B cell (primary cell): ENCODE results near the gene CFAP20DC. TPM values are rescaled to one million over a fixed set of nuclear protein-coding genes. Genes with fewer than 3 reads are reported as not detected.
A peak's percentile ranks its signal among the peaks of the same experiment; 100 is the strongest.

ENCODE experiments used
- ATAC-seq: fragments of 200-7000 bp; cut with Tn5 transposase; one replicate; pipeline ENCODE4 v1.10.0; 2021; ENCODE audit warnings: low read depth, mild to moderate bottlenecking, moderate number of reproducible peaks, moderate library complexity
- CTCF ChIA-PET: fragments of 350-600 bp; sonication (Branson Sonifier 250); formaldehyde crosslinking; loops from one replicate; lab custom pipeline; 2021; ENCODE audit warnings: antibody characterized with exemption, inconsistent platforms; lab: Charles Lee
- POLR2A ChIA-PET: fragments of 350-600 bp; sonication (Branson Sonifier 250); formaldehyde crosslinking; loops from one replicate; lab custom pipeline; 2021; ENCODE audit warnings: antibody characterized with exemption; lab: Charles Lee
- DNase-seq: peaks from one replicate; pipeline ENCODE4 v3.0.0; 2013
- H2AFZ ChIP-seq: 2 replicates; pipeline ENCODE4 v1.6.1; 2012; ENCODE audit warnings: mild to moderate bottlenecking, low read depth, low read length; ENCODE audit not compliant: insufficient read depth, poor library complexity, severe bottlenecking
- H3K27ac ChIP-seq, 2 donors: 1 replicate in 1 of 2; 2 replicates in 1 of 2; pipeline ENCODE4 v1.5.1; 2012 to 2013; ENCODE audit warnings: low read length in 2 of 2, mild to moderate bottlenecking in 2 of 2, moderate library complexity in 1 of 2
- H3K27me3 ChIP-seq, 4 experiments: fragments of 200-600 bp in 1 of 4; sonication (generic) in 1 of 4; replicated peaks in 1 of 4; 1 replicate in 2 of 4; 2 replicates in 2 of 4; pipeline versions ENCODE4 v1.6.1 to v1.7.0; 2013 to 2016; ENCODE audit warnings: low read length in 3 of 4, mild to moderate bottlenecking in 2 of 4, mixed read lengths in 1 of 4, moderate library complexity in 1 of 4; ENCODE audit not compliant: insufficient read depth in 4 of 4, control insufficient read depth in 3 of 4; ENCODE audit errors: control extremely low read depth in 1 of 4
- H3K36me3 ChIP-seq, 2 experiments: replicated peaks in 1 of 2; 1 replicate in 1 of 2; 2 replicates in 1 of 2; pipeline versions ENCODE4 v1.6.1 to v1.7.1; 2013; ENCODE audit warnings: low read length in 1 of 2; ENCODE audit not compliant: insufficient read depth in 2 of 2, control insufficient read depth in 1 of 2; ENCODE audit errors: control extremely low read depth in 1 of 2, extremely low read depth in 1 of 2
- H3K4me1 ChIP-seq, 2 donors: fragments of 200-600 bp in 1 of 2; sonication (generic) in 1 of 2; 1 replicate in 1 of 2; 2 replicates in 1 of 2; pipeline versions ENCODE4 v1.5.1 to v1.6.1; 2013 to 2017; ENCODE audit warnings: low read length in 2 of 2; ENCODE audit not compliant: control insufficient read depth in 2 of 2, insufficient read depth in 2 of 2
- H3K4me2 ChIP-seq: replicated peaks from 2 replicates; pipeline ENCODE3; 2012; ENCODE audit warnings: mild to moderate bottlenecking, low read depth, low read length; ENCODE audit not compliant: poor library complexity, severe bottlenecking
- H3K4me3 ChIP-seq, 5 experiments: fragments of 200-600 bp in 1 of 5; sonication (generic) in 1 of 5; 1 replicate in 3 of 5; 2 replicates in 2 of 5; pipeline versions ENCODE4 v1.5.1 to v1.7.0; 2011 to 2016; ENCODE audit warnings: low read length in 4 of 5, mild to moderate bottlenecking in 4 of 5, low read depth in 2 of 5, control low read depth in 1 of 5, moderate library complexity in 1 of 5; ENCODE audit not compliant: insufficient read depth in 1 of 5; ENCODE audit errors: control extremely low read depth in 1 of 5, extremely low read depth in 1 of 5
- H3K79me2 ChIP-seq: fragments of 200-600 bp; sonication (generic); one replicate; pipeline ENCODE4 v1.6.0; 2016; ENCODE audit warnings: low read length; ENCODE audit not compliant: control insufficient read depth, insufficient read depth
- H3K9ac ChIP-seq: fragments of 200-600 bp; sonication (generic); 2 replicates; pipeline ENCODE4 v1.6.1; 2017; ENCODE audit warnings: mild to moderate bottlenecking, low read length, moderate library complexity
- H3K9me3 ChIP-seq, 3 donors: one replicate each; pipeline versions ENCODE4 v1.6.1 to v1.7.1; 2013; ENCODE audit warnings: low read length in 2 of 3; ENCODE audit not compliant: control insufficient read depth in 2 of 3, insufficient read depth in 1 of 3; ENCODE audit errors: control extremely low read depth in 1 of 3
- H4K20me1 ChIP-seq: 2 replicates; pipeline ENCODE4 v1.6.0; 2012; ENCODE audit warnings: mild to moderate bottlenecking, low read length; ENCODE audit not compliant: insufficient read depth, control insufficient read depth, poor library complexity, severe bottlenecking
- H3K27ac Mint-ChIP-seq: one replicate; pipeline ENCODE4 v1.8.0; 2021; ENCODE audit warnings: mixed read lengths
- H3K27me3 Mint-ChIP-seq: one replicate; pipeline ENCODE4 v1.8.0; 2021; ENCODE audit warnings: mixed read lengths
- H3K4me1 Mint-ChIP-seq: one replicate; pipeline ENCODE4 v1.8.0; 2021; ENCODE audit warnings: mixed read lengths
- H3K4me3 Mint-ChIP-seq: one replicate; pipeline ENCODE4 v1.8.0; 2021; ENCODE audit warnings: mixed read lengths
- H3K9me3 Mint-ChIP-seq: one replicate; pipeline ENCODE4 v1.8.0; 2022; ENCODE audit warnings: mixed read lengths; ENCODE audit not compliant: insufficient read depth
- EZH2 ChIP-seq: IDR thresholded peaks from 2 replicates; pipeline ENCODE4 v1.6.1; 2012; ENCODE audit warnings: borderline replicate concordance, low read depth, mild to moderate bottlenecking, moderate library complexity, low read length; ENCODE audit not compliant: insufficient read depth, poor library complexity, severe bottlenecking
- WGBS: methylation state at CpG from one replicate; pipeline ENCODE4 v1.1.5; 2013; ENCODE audit warnings: missing lambda C conversion rate; ENCODE audit not compliant: insufficient coverage; 5-methylcytosine and 5-hydroxymethylcytosine counted together
- intact Hi-C: fragments of 100-400 bp; cut with micrococcal nuclease; formaldehyde crosslinking; loops from one replicate; pipeline ENCODE4 v1.10.0; 2022
- polyA plus RNA-seq: library from polyadenylated mRNA; depleted of rRNA; stranded (reverse); fragments of >200 nt; gene quantifications from 2 replicates; pipeline ENCODE4 v1.2.3, GENCODE V29; 2012
- total RNA-seq, 2 donors: library from RNA; stranded (reverse); fragments of 120-200 nt in 1 of 2; gene quantifications; 1 replicate in 1 of 2; 2 replicates in 1 of 2; pipeline versions ENCODE4 v1.2.3 to v1.2.4, GENCODE V29; 2013 to 2022
- TF ChIP-seq, protein P1 (sequence below): fragments of 200-600 bp; IDR thresholded peaks from one replicate; pipeline ENCODE4 v1.8.0; 2022; ENCODE audit warnings: antibody characterized with exemption, mild to moderate bottlenecking

Gene CFAP20DC
- total and polyA plus RNA-seq, 2 donors (not counting 1 experiment from before 2014, with no cell fraction given) = 0.27 to 1.2 TPM

- H3K27ac Mint-ChIP-seq = peak overlapping the region; percentile 3
- H3K27me3 ChIP-seq = no peaks in the 10 kb centered on the region
These were observed 149.9 kb downstream of the CFAP20DC start for GRCh38 chr3:58899953-58900298.

More at GRCh38 chr3:58899953-58900298, 149.9 kb downstream of the CFAP20DC start:
- Histone ChIP-seq H2AFZ (peak overlapping the region; percentile 38), H3K4me1 (peaks cover 21 to 31% of the 10 kb centered on the region in 2 donors), H3K36me3 (no peaks in the 10 kb centered on the region), H3K9ac (peak overlapping the region; percentile 8), H3K79me2 (no peaks in the 10 kb centered on the region), H3K27ac (peak overlapping the region in 1 of 2 donors; percentile 34), H4K20me1 (no peaks in the 10 kb centered on the region), H3K4me3 (peak overlapping the region in 1 of 5 experiments; percentile 35), H3K9me3 (peaks cover 0 to 14% (median under 1%) of the 10 kb centered on the region in 3 donors), H3K4me2 (peak overlapping the region; percentile 52)
- POLR2A ChIA-PET = no interaction called here
- no peaks in the 10 kb centered on the region for H3K27me3 Mint-ChIP-seq
- CTCF ChIA-PET = interaction anchor here (0.7 kb wide), 1 partner anchor 86 kb away, joined by 3 read pairs; no protein-coding TSS in a partner anchor
- ATAC-seq (no peak), DNase-seq (no peak)
- intact Hi-C loops = no loop called here
- 23% methylated on average over 2 of the region's 2 CpGs for WGBS
- TF ChIP-seq EZH2 = no peak
- TF ChIP-seq, protein P1, sequence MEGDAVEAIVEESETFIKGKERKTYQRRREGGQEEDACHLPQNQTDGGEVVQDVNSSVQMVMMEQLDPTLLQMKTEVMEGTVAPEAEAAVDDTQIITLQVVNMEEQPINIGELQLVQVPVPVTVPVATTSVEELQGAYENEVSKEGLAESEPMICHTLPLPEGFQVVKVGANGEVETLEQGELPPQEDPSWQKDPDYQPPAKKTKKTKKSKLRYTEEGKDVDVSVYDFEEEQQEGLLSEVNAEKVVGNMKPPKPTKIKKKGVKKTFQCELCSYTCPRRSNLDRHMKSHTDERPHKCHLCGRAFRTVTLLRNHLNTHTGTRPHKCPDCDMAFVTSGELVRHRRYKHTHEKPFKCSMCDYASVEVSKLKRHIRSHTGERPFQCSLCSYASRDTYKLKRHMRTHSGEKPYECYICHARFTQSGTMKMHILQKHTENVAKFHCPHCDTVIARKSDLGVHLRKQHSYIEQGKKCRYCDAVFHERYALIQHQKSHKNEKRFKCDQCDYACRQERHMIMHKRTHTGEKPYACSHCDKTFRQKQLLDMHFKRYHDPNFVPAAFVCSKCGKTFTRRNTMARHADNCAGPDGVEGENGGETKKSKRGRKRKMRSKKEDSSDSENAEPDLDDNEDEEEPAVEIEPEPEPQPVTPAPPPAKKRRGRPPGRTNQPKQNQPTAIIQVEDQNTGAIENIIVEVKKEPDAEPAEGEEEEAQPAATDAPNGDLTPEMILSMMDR = no peak
- H3K9me3 Mint-ChIP-seq = peaks cover 16% of the 10 kb centered on the region
- peaks cover 35% of the 10 kb centered on the region for H3K4me1 Mint-ChIP-seq
- peak overlapping the region; percentile 68 for H3K4me3 Mint-ChIP-seq
